ENCODE results near the gene CCDC86.

DNA sequence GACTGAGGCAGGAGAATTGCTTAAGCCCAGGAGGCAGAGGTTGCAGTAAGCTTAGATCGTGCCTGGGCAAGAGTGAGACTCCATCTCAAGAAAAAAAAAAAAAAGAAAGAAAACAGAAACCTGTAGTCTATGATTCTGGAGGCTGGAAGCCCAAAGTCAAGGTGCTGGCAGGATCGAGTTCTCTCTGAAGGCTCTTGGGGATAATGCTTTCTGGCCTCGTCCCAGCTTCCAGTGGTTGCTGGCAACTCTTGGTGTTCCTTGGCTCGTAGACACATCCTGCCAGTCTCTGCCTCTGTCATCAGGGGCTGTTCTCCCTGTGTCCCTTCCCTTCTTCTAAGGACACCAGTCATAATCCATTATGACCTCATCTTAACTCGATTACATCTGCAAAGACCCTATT lies 16.8 kb upstream of the CCDC86 start:
- TF ChIP-seq, protein P1, sequence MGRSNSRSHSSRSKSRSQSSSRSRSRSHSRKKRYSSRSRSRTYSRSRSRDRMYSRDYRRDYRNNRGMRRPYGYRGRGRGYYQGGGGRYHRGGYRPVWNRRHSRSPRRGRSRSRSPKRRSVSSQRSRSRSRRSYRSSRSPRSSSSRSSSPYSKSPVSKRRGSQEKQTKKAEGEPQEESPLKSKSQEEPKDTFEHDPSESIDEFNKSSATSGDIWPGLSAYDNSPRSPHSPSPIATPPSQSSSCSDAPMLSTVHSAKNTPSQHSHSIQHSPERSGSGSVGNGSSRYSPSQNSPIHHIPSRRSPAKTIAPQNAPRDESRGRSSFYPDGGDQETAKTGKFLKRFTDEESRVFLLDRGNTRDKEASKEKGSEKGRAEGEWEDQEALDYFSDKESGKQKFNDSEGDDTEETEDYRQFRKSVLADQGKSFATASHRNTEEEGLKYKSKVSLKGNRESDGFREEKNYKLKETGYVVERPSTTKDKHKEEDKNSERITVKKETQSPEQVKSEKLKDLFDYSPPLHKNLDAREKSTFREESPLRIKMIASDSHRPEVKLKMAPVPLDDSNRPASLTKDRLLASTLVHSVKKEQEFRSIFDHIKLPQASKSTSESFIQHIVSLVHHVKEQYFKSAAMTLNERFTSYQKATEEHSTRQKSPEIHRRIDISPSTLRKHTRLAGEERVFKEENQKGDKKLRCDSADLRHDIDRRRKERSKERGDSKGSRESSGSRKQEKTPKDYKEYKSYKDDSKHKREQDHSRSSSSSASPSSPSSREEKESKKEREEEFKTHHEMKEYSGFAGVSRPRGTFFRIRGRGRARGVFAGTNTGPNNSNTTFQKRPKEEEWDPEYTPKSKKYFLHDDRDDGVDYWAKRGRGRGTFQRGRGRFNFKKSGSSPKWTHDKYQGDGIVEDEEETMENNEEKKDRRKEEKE (IDR thresholded peaks at IDR 0.05): no peak
- no peak for TF ChIP-seq CHD2 (IDR thresholded peaks at IDR 0.05; ENCODE audit: borderline replicate concordance, low read depth, low read length)
- TF ChIP-seq POLR2AphosphoS5 (IDR thresholded peaks at IDR 0.05; ENCODE audit: low read length): no peak
- TF ChIP-seq, protein P2, sequence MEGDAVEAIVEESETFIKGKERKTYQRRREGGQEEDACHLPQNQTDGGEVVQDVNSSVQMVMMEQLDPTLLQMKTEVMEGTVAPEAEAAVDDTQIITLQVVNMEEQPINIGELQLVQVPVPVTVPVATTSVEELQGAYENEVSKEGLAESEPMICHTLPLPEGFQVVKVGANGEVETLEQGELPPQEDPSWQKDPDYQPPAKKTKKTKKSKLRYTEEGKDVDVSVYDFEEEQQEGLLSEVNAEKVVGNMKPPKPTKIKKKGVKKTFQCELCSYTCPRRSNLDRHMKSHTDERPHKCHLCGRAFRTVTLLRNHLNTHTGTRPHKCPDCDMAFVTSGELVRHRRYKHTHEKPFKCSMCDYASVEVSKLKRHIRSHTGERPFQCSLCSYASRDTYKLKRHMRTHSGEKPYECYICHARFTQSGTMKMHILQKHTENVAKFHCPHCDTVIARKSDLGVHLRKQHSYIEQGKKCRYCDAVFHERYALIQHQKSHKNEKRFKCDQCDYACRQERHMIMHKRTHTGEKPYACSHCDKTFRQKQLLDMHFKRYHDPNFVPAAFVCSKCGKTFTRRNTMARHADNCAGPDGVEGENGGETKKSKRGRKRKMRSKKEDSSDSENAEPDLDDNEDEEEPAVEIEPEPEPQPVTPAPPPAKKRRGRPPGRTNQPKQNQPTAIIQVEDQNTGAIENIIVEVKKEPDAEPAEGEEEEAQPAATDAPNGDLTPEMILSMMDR (IDR thresholded peaks at IDR 0.05 in 2 of 3, conservative IDR thresholded peaks at IDR 0.05 in 1 of 3; ENCODE audit: control insufficient read depth in 2 of 3, extremely low read depth in 1 of 3, insufficient read depth in 1 of 3, low read depth in 3 of 3, low read length in 3 of 3): no peak
- TF ChIP-seq, protein P3, sequence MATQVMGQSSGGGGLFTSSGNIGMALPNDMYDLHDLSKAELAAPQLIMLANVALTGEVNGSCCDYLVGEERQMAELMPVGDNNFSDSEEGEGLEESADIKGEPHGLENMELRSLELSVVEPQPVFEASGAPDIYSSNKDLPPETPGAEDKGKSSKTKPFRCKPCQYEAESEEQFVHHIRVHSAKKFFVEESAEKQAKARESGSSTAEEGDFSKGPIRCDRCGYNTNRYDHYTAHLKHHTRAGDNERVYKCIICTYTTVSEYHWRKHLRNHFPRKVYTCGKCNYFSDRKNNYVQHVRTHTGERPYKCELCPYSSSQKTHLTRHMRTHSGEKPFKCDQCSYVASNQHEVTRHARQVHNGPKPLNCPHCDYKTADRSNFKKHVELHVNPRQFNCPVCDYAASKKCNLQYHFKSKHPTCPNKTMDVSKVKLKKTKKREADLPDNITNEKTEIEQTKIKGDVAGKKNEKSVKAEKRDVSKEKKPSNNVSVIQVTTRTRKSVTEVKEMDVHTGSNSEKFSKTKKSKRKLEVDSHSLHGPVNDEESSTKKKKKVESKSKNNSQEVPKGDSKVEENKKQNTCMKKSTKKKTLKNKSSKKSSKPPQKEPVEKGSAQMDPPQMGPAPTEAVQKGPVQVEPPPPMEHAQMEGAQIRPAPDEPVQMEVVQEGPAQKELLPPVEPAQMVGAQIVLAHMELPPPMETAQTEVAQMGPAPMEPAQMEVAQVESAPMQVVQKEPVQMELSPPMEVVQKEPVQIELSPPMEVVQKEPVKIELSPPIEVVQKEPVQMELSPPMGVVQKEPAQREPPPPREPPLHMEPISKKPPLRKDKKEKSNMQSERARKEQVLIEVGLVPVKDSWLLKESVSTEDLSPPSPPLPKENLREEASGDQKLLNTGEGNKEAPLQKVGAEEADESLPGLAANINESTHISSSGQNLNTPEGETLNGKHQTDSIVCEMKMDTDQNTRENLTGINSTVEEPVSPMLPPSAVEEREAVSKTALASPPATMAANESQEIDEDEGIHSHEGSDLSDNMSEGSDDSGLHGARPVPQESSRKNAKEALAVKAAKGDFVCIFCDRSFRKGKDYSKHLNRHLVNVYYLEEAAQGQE (IDR thresholded peaks at IDR 0.05; ENCODE audit: low read depth, low read length): no peak
- no peak for TF ChIP-seq POLR2A (IDR thresholded peaks at IDR 0.05; ENCODE audit: low read depth, low read length)
- no peak for TF ChIP-seq ZNF24 (IDR thresholded peaks at IDR 0.05)
- no peak for TF ChIP-seq MTA3 (IDR thresholded peaks at IDR 0.05; ENCODE audit: borderline replicate concordance, low read length)
- TF ChIP-seq ZNF274 (IDR thresholded peaks at IDR 0.05; ENCODE audit: insufficient read depth, insufficient read length): no peak
- no peak for TF ChIP-seq MXI1 (IDR thresholded peaks at IDR 0.05; ENCODE audit: low read depth, low read length)

All from GM12878 (cell line).